H7 (cell line): ENCODE results near the gene DGKB. TPM values are rescaled to one million over a fixed set of nuclear protein-coding genes. Genes with fewer than 3 reads are reported as not detected.

Experiments used
- DNase-seq: peaks from one replicate; pipeline ENCODE4 v3.0.0; 2012
- H3K27me3 ChIP-seq: 2 replicates; pipeline ENCODE4 v1.6.0; 2011; ENCODE audit warnings: mild to moderate bottlenecking, low read length; ENCODE audit not compliant: control insufficient read depth, insufficient read depth
- H3K36me3 ChIP-seq: replicated peaks from 2 replicates; pipeline ENCODE4 v1.5.1; 2011; ENCODE audit warnings: low read length; ENCODE audit not compliant: control insufficient read depth, insufficient read depth
- H3K4me3 ChIP-seq: 2 replicates; pipeline ENCODE4 v1.5.1; 2011; ENCODE audit warnings: low read depth, mild to moderate bottlenecking, control low read depth, low read length, moderate library complexity; ENCODE audit not compliant: insufficient read depth
- total RNA-seq: library from RNA; depleted of rRNA; stranded (reverse); fragments of >200 nt; shearing (Covaris generic); gene quantifications from 2 replicates; pipeline ENCODE4 v1.2.3, GENCODE V29; 2014

Gene DGKB
- total RNA-seq, 1 experiment from 2014 or later = 0.52 TPM

DNA sequence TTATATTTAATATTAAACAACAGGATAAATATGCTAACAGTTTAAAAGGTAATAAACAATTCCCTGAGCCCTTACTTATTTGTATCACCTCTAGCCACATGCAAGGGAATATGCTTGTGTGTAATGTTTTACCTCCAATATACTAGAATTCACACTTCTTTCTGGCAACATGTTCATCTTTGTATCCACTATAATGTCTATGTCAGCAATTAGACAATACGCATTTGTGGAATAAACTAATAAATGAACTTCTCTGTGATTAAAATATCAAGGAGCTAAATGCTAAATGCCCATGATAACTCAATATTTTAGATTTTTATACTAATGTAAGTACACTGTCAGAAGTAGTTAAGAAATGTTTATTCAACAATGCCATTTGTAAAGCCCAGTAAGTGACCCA is 350.5 kb downstream of the DGKB start:
- no peaks in the 10 kb centered on the region for H3K36me3 ChIP-seq
- H3K4me3 ChIP-seq = no peak overlapping the region

DNA sequence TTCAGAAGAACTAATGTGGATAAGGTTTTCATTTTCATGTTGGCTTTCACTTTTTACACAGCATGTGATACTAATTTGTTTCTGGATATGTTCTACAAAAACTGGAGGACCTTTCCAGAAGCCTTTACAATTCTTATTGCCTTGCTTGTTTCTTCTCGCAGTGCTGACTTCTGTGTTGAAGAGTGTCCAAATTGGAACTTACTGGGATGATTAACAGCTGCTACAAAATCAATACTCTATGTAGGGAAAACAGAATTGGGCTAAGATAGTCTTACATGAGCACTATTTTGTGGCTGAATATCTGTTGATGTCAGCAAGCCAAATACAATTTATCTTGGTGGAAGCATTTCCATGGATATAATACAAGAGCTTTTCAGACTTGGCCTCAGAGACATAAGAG is 351.2 kb downstream of the DGKB start:
- no peaks in the 10 kb centered on the region for H3K27me3 ChIP-seq
- no peaks in the 10 kb centered on the region for H3K36me3 ChIP-seq
- H3K4me3 ChIP-seq = no peak overlapping the region
- no peak for DNase-seq

More for the DNA sequence above, 350.5 kb downstream of the DGKB start:
- DNase-seq = no peak
- no peaks in the 10 kb centered on the region for H3K27me3 ChIP-seq

DNA sequence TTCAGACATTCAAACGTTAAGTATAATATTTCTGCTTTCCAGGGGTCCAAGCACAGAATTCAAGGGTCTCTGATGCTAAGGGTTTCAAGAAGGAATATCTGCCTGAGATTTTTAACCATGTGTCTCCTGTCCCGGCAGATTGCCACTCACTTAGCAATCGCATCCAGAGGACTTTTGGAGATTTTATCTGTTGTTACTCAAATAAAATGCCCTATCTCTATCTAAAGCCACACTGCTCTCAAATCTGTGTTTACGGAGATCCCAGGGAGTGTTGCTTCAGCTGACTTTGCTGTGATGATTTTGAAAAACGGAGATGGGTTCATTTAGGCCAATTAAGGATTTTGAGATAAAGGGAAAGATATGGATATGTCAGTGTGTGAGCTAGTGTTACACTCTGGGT is 359.9 kb downstream of the DGKB start:
- Histone ChIP-seq H3K4me3 (no peak overlapping the region), H3K36me3 (no peaks in the 10 kb centered on the region), H3K27me3 (no peaks in the 10 kb centered on the region)
- no peak for DNase-seq

DNA sequence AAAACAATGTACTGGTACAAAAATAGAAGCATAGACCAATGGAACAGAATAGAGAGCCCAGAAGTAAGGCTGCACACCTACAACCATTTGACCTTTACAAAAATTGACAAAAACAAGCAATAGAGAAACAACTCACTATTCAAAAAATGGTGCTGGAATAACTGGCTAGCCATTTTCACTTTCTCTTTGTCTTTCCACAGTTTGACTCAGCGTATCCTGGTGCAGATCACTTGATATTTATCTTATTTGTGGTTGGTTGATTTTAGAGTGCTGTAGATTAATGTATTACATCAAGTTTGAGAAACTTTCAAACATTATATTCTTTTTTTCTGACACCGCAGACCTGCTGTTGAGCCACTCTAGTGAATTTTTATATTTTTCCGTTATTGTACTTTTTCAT is 381.4 kb downstream of the DGKB start:
- H3K36me3 ChIP-seq = no peaks in the 10 kb centered on the region
- no peaks in the 10 kb centered on the region for H3K27me3 ChIP-seq
- DNase-seq = no peak
- no peak overlapping the region for H3K4me3 ChIP-seq

DNA sequence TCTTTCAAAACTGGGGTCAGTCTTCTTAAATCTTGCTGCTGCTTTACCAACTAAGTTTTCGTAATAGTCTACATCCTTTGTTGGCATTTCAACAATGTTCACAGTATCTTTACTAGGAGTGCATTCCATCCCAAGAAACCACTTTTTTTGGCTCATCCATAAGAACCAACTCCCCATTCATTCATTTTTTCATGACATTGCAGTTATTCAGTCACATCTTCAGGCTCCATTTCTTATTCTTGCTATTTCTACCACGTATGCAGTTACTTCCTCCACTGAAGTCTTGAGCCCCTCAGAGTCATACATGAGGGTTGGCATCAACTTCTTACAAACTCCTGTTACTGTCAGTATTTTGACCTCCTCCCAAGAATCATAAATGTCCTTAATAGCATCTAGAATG is 392.3 kb downstream of the DGKB start:
- Histone ChIP-seq H3K4me3 (no peak overlapping the region), H3K36me3 (no peaks in the 10 kb centered on the region), H3K27me3 (no peaks in the 10 kb centered on the region)
- no peak for DNase-seq

DNA sequence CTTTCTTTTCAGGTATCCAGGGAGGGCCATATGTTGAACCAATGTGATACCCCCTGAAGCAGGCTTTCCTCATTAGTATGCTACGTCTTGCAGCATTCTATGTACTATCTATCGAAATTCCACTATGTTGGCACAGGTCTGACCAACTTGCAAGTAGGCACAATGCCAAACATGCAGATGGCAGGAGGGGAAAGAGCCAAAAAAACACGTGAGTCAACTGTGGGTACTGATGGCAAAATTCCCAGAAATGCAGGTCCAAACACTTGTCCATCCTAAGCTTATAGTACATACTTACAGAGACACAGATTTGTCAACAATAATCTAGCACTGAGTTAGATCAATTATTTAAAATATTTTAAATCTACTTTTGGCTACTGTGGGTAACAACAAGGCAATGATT is 394.9 kb downstream of the DGKB start:
- no peak for DNase-seq
- no peaks in the 10 kb centered on the region for H3K27me3 ChIP-seq
- no peak overlapping the region for H3K4me3 ChIP-seq
- no peaks in the 10 kb centered on the region for H3K36me3 ChIP-seq

DNA sequence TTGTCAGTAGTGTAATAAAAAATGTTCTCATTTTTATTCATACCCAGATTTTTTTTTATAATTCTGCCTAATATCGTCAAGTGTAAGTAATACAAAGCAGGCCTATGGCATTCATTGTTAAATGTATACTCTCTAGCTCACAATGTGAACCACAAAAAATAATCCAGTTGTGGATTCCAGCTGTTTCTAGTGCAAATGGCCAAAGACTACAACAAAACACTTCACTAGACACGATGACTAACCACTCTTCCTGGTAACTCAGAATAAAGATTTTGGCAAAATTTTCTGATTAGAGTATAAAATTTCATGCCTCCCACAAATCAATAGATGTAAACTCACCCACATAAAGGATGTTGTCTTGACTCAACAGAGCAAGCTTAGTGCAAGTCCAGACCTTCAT is 396.6 kb downstream of the DGKB start:
- DNase-seq = no peak
- Histone ChIP-seq H3K36me3 (no peaks in the 10 kb centered on the region), H3K4me3 (no peak overlapping the region), H3K27me3 (no peaks in the 10 kb centered on the region)

DNA sequence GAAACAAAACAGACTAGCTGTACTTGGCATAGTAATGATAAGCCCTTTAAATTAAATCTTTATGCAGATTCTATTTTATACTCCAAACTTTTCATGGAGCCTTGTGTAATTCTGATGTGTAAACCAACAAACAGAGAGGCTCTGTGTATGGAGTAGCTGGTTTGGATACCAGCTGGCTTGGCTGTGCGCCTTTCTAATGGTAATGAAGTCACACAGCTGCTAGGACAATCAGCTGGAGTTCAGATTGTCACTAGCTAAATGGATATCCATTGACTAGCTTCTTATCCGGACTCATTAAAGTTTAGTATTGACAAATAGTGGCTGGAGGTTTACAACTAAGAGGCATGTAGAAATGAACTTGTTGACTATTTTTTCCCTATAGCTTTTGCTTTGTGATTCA is 398.4 kb downstream of the DGKB start:
- Histone ChIP-seq H3K27me3 (no peaks in the 10 kb centered on the region), H3K4me3 (no peak overlapping the region), H3K36me3 (no peaks in the 10 kb centered on the region)
- DNase-seq = peak; percentile 9

DNA sequence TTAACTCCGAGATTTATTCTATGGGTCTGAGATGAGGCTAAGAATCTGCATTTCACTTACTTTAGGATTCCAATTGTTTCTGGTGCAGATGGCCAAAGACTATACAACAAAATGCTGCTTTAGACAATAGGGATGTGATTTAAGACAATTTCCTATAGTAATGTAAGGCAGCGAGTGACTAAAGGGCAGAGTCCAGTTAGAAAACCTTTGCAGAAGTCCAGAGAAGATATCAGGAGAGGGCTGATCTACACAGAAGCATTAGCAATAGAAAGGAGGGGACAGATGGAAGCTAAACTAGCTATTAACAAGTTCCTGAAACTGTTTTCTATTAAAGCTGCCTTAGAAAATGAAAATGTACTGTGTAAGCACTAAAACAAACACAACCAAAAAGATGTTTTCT is 398.9 kb downstream of the DGKB start:
- no peak overlapping the region for H3K4me3 ChIP-seq
- H3K27me3 ChIP-seq = no peaks in the 10 kb centered on the region
- no peaks in the 10 kb centered on the region for H3K36me3 ChIP-seq
- no peak for DNase-seq

DNA sequence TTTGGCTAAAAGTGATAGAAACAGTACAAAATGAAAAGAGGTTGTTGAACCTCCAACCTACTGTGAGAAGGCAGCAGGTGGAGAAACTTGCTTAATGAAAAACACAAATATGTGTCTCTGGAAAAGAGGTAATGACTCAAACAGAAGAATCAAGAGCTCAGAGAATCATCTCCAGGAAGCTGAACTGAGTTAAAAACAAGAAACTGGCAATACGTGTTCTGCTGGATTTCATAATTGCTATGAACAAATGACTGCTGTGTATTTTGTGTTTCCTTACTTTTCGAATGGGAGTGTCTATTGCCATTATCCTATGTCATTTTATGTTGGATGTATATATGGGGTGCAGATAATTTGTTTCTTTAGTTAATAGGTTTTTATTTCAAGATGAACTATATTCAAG is 401.1 kb downstream of the DGKB start:
- Histone ChIP-seq H3K36me3 (no peaks in the 10 kb centered on the region), H3K27me3 (no peaks in the 10 kb centered on the region), H3K4me3 (no peak overlapping the region)
- DNase-seq = no peak

DNA sequence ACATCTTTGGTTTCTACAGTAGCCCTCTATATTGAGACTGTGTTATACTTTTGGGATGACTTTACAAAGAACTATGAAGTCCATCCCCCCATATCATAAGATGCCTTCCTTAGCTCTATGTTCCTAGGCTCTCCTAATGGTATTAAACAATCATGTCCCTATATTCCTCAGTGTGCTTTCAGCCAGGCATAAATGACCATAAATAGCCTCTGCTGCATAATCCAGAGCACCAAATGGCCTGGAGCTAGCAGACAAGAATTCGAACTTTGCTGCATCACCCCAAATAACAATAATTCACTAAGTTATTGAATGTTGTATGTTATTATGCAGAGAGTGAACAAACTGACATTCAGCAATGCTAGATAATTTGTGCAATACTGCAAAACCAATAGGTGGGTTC is 405.2 kb downstream of the DGKB start:
- Histone ChIP-seq H3K36me3 (no peaks in the 10 kb centered on the region), H3K4me3 (no peak overlapping the region), H3K27me3 (no peaks in the 10 kb centered on the region)
- DNase-seq = no peak

DNA sequence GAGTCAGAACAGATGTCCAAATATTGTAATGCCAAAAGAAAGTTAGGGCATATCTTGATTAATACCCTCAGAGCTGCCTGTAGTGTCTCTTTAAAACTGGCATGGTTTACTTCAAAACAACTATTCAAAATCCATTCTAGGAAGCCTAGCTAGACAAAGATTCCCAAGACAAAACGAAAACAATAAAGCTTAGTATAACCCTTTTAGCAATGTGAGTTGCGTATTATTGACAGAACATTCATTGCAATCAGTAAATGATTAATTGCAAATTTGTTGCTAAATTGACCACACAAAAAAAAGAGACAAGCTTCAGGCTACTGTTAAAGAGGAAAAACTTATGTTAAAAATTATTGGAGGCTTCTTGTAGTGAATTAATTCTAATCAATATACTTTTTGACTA is 406.9 kb downstream of the DGKB start:
- Histone ChIP-seq H3K27me3 (no peaks in the 10 kb centered on the region), H3K4me3 (no peak overlapping the region), H3K36me3 (no peaks in the 10 kb centered on the region)
- no peak for DNase-seq

DNA sequence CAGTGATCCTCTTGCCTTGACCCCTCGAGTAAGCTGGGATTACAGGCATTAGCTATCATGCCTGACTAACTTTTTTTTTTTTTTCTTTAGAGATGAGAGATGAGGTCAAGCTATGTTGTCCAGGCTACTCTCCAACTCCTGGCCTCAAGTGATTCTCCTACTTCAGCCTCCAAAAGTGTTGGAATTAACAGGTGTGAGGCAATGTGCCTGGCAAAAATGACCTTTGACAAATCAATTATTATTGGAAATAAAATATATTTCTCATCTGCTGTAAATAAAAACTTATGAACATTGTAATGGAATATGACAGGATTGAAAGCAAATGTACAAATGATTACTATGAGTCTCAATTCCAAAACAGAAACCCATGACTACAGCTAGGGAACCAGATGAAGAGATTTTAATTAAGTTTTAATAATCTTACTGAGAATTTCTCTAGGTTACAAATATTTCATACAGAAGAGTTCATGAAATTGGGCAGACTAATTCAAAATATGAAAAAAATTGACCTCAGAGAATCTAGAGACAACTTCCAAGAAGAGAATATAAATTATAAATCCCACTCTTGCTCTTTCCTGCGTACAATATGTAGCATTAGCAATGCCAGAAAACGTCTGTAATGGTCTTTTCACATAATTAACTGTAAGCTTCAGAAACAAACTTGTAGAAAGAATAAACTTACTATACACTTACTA is 414.7 kb downstream of the DGKB start:
- no peak for DNase-seq
- H3K27me3 ChIP-seq = no peaks in the 10 kb centered on the region
- H3K4me3 ChIP-seq = no peak overlapping the region
- H3K36me3 ChIP-seq = no peaks in the 10 kb centered on the region

DNA sequence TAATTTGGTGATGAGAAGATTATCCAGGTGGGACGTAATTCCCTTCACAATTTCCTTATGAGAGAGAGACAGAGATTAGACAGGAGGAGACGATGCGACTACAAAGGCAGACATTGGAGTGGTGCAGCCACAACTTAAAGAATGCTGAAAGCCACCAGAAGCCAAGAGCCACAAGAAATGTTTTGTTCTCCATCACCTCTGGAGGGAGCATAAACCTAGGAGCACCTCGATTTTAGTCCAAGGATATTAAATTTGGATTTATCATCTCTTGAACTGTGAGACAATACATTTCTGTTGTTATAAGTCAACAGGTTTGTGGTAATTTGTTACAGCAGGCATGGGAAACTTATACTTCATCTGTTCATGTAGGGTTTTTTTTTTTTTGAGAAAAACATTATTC is 418.9 kb downstream of the DGKB start:
- no peak overlapping the region for H3K4me3 ChIP-seq
- DNase-seq = no peak
- no peaks in the 10 kb centered on the region for H3K27me3 ChIP-seq
- no peaks in the 10 kb centered on the region for H3K36me3 ChIP-seq

DNA sequence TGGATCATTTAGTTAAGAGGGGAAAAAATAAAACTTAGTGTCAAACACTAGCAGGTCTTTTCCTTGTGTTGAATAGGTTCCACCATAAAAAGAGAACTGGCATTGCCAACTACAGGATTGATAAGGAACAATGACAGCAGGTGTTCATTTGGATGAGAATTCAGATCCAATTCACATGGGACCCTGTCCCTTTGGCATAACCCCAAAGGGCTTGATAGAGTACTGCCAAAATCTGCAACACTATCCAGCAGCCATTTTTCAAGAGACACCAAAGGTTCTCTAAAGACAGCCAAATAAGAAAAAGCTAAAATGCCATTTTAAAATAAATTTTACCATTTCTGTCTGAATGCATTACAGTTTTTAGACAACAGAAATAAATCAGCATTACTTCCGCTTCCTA is 422.3 kb downstream of the DGKB start:
- no peak overlapping the region for H3K4me3 ChIP-seq
- no peaks in the 10 kb centered on the region for H3K27me3 ChIP-seq
- no peaks in the 10 kb centered on the region for H3K36me3 ChIP-seq
- no peak for DNase-seq
